Osteoblast (primary cell): ENCODE results near the gene FAM3B. TPM values are rescaled to one million over a fixed set of nuclear protein-coding genes. Genes with fewer than 3 reads are reported as not detected.

ENCODE experiments used
- DNase-seq: peaks from one replicate; pipeline ENCODE4 v3.0.0; 2011; ENCODE audit warnings: low spot score, mixed read lengths; ENCODE audit not compliant: insufficient read length; ENCODE audit errors: missing footprints
- H2AFZ ChIP-seq: 2 replicates; pipeline ENCODE4 v1.6.0; 2011; ENCODE audit warnings: mild to moderate bottlenecking, low read length
- H3K27ac ChIP-seq: 2 replicates; pipeline ENCODE4 v1.5.1; 2011; ENCODE audit warnings: mild to moderate bottlenecking, low read depth, low read length, moderate library complexity
- H3K27me3 ChIP-seq: 2 replicates; pipeline ENCODE4 v1.6.0; 2012; ENCODE audit warnings: mild to moderate bottlenecking, control low read depth, inconsistent platforms, low read length, moderate library complexity; ENCODE audit not compliant: insufficient read depth
- H3K36me3 ChIP-seq: 2 replicates; pipeline ENCODE4 v1.5.1; 2011; ENCODE audit warnings: mild to moderate bottlenecking, low read length, control low read depth, moderate library complexity; ENCODE audit not compliant: insufficient read depth
- H3K4me1 ChIP-seq: 2 replicates; pipeline ENCODE4 v1.5.1; 2011; ENCODE audit warnings: mild to moderate bottlenecking, low read length, control low read depth, moderate library complexity; ENCODE audit not compliant: insufficient read depth
- H3K4me2 ChIP-seq: 2 replicates; pipeline ENCODE4 v1.6.0; 2011; ENCODE audit warnings: mild to moderate bottlenecking, low read length; ENCODE audit not compliant: insufficient read depth
- H3K4me3 ChIP-seq: fragments of 200-600 bp; sonication (generic); 3 replicates; pipeline ENCODE4 v1.5.1; 2012; ENCODE audit warnings: mild to moderate bottlenecking, low read length, inconsistent platforms; ENCODE audit not compliant: insufficient read depth
- H3K79me2 ChIP-seq: 2 replicates; pipeline ENCODE4 v1.6.0; 2012; ENCODE audit warnings: mild to moderate bottlenecking, low read length, control low read depth, inconsistent platforms; ENCODE audit not compliant: insufficient read depth
- H3K9me3 ChIP-seq: 2 replicates; pipeline ENCODE4 v1.5.1; 2011; ENCODE audit warnings: low read depth, low read length, control low read depth
- H4K20me1 ChIP-seq: 2 replicates; pipeline ENCODE4 v1.6.0; 2012; ENCODE audit warnings: mild to moderate bottlenecking, low read length, control low read depth; ENCODE audit not compliant: insufficient read depth
- CTCF ChIP-seq: IDR thresholded peaks from 2 replicates; pipeline ENCODE4 v1.5.1; 2011; ENCODE audit warnings: mild to moderate bottlenecking, low read depth, low read length, moderate library complexity; ENCODE audit errors: extremely low read depth
- total RNA-seq: library from RNA; depleted of rRNA; stranded (reverse); fragments of >200 nt; gene quantifications from 2 replicates; pipeline ENCODE4 v1.2.3, GENCODE V29; 2012

The FAM3B gene
- total RNA-seq, 1 donor, result not detected

- H3K79me2 ChIP-seq, result no peaks in the 10 kb centered on the region
- H3K9me3 ChIP-seq, result no peaks in the 10 kb centered on the region
- DNase-seq, result no peak
- H2AFZ ChIP-seq, result no peak overlapping the region
- H3K4me2 ChIP-seq, result no peak overlapping the region
- H3K36me3 ChIP-seq, result no peaks in the 10 kb centered on the region
- TF ChIP-seq CTCF, result no peak
- H3K4me3 ChIP-seq, result no peak overlapping the region
- peaks cover 6% of the 10 kb centered on the region for H3K27me3 ChIP-seq
- H3K27ac ChIP-seq, result no peak overlapping the region
- peaks cover 13% of the 10 kb centered on the region for H3K4me1 ChIP-seq
- H4K20me1 ChIP-seq, result no peaks in the 10 kb centered on the region
Measured at GRCh38 chr21:41365377-41366107, 48.9 kb downstream of the FAM3B start.

GRCh38 chr21:41366522-41367151 lies 50.0 kb downstream of the FAM3B start:
- TF ChIP-seq CTCF, result no peak
- H3K4me2 ChIP-seq, result no peak overlapping the region
- no peaks in the 10 kb centered on the region for H3K79me2 ChIP-seq
- no peak overlapping the region for H2AFZ ChIP-seq
- H3K4me3 ChIP-seq, result no peak overlapping the region
- no peak overlapping the region for H3K27ac ChIP-seq
- no peaks in the 10 kb centered on the region for H3K9me3 ChIP-seq
- peaks cover 6% of the 10 kb centered on the region for H3K27me3 ChIP-seq
- H3K36me3 ChIP-seq, result no peaks in the 10 kb centered on the region
- H4K20me1 ChIP-seq, result no peaks in the 10 kb centered on the region
- no peak for DNase-seq
- H3K4me1 ChIP-seq, result peaks cover 10% of the 10 kb centered on the region

- Histone ChIP-seq H3K36me3 (no peaks in the 10 kb centered on the region), H4K20me1 (no peaks in the 10 kb centered on the region), H3K4me3 (no peak overlapping the region), H3K9me3 (no peaks in the 10 kb centered on the region), H3K79me2 (no peaks in the 10 kb centered on the region), H3K4me1 (peaks cover 4% of the 10 kb centered on the region), H3K4me2 (no peak overlapping the region), H3K27me3 (peaks cover 6% of the 10 kb centered on the region), H3K27ac (no peak overlapping the region), H2AFZ (no peak overlapping the region)
- no peak for DNase-seq
- no peak for TF ChIP-seq CTCF
Measured at GRCh38 chr21:41367301-41367944, 50.8 kb downstream of the FAM3B start.
